ENCODE measurements around the gene RPL13A.

The RPL13A gene

GRCh38 chr19:49497047-49497788 lies 9.8 kb downstream of the RPL13A start:
- peak overlapping the region; percentile 79 to 94 for H3K4me3 ChIP-seq (replicated peaks in 1 of 2; ENCODE audit: low read depth in 2 of 2, low read length in 2 of 2)
- TF ChIP-seq CTCF (IDR thresholded peaks at IDR 0.05; ENCODE audit: low read depth, low read length), result no peak
- peak; percentile 70 to 71 for DNase-seq (ENCODE audit: low read depth in 2 of 2)

DNA sequence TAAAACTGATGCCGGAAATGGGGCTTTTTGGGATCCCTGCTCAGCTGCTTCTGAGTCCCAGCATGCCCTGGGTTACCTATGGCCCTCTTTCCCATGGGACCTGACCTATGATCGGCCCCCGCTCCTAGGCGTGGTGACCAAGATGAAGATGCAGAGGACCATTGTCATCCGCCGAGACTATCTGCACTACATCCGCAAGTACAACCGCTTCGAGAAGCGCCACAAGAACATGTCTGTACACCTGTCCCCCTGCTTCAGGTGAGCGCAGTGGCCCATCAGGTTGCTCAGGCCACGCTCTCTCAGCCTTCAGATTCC lies 10.3 kb downstream of the RPL13A start:
- DNase-seq (ENCODE audit: low read depth in 2 of 2), result no peak
- peak overlapping the region; percentile 79 to 94 for H3K4me3 ChIP-seq (replicated peaks in 1 of 2; ENCODE audit: low read depth in 2 of 2, low read length in 2 of 2)

DNA sequence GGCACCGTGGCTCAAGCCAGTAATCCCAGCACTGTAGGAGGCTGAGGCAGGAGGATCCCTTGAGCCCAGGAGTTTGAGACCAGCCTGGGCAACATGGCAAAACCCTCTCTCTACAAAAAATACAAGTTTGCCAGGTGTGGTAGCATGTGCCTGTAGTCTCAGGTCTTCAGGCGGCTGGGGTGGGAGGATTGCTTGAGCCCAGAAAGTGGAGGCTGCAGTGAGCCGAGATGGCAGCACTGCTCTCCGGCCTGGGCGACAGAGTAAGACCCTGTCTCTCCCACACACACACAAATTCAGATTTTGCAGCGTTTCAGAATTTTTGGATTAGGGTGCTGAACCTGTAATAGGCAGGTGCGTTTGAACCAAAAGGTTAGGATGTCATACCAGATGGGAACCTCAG lies 11.1 kb downstream of the RPL13A start:
- no peak for TF ChIP-seq CTCF (IDR thresholded peaks at IDR 0.05; ENCODE audit: low read depth, low read length)
- H3K4me3 ChIP-seq (replicated peaks in 1 of 2; ENCODE audit: low read depth in 2 of 2, low read length in 2 of 2), result peak overlapping the region in 1 of 2 donors; percentile 3
- no peak for DNase-seq (ENCODE audit: low read depth in 2 of 2)

More for the DNA sequence above, 10.3 kb downstream of the RPL13A start:
- no peak for TF ChIP-seq CTCF (IDR thresholded peaks at IDR 0.05; ENCODE audit: low read depth, low read length)

- H3K4me3 ChIP-seq (replicated peaks in 1 of 2; ENCODE audit: low read depth in 2 of 2, low read length in 2 of 2), result no peak overlapping the region
- no peak for TF ChIP-seq CTCF (IDR thresholded peaks at IDR 0.05; ENCODE audit: low read depth, low read length)
- DNase-seq (ENCODE audit: low read depth in 2 of 2), result no peak
These were observed 11.7 kb downstream of the RPL13A start for GRCh38 chr19:49499030-49499670.

DNA sequence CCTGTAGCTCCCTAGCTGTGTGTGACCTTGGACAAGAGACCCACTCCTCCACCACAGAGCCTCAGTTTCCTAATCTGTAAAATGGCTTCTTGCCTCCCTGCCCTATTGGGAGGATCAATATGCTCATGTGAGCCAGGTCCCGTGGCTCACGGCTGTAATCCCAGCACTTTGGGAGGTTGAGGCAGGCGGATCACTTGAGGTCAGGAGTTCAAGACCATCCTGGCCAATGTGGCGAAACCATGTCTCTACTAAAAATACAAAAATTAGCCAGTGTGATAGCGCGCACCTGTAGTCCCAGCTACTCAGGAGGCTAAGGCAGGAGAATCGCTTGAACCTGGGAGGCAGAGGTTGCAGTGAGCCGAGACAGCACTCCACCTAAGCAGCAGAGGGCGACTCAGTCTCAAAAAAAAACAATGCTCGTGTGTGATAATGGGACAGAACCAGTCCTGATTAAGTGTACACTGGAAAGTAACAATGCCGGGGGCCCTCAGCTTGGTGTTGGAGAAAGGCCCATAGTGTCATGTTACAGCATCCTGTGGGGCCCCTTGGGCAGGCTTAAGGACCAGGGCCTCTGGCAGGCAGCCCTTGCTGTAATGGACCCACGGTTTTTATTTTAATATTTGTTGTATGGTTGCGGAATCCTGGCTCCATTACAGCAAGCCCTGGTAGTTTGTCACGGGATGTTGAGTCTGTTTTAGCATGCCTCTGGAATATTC lies 15.6 kb downstream of the RPL13A start:
- DNase-seq (ENCODE audit: low read depth in 2 of 2), result peak; percentile 84 to 97
- TF ChIP-seq CTCF (IDR thresholded peaks at IDR 0.05; ENCODE audit: low read depth, low read length), result peak; percentile 65
- H3K4me3 ChIP-seq (replicated peaks in 1 of 2; ENCODE audit: low read depth in 2 of 2, low read length in 2 of 2), result no peak overlapping the region

- no peak for DNase-seq (ENCODE audit: low read depth in 2 of 2)
- no peak overlapping the region for H3K4me3 ChIP-seq (replicated peaks in 1 of 2; ENCODE audit: low read depth in 2 of 2, low read length in 2 of 2)
- no peak for TF ChIP-seq CTCF (IDR thresholded peaks at IDR 0.05; ENCODE audit: low read depth, low read length)
These were observed 16.2 kb downstream of the RPL13A start for GRCh38 chr19:49503582-49503962.
